Activated CD4-positive, alpha-beta T cell treated with anti-CD3 and anti-CD28 coated beads, Interleukin-10, Interleukin-2, amounts not matched to agents 100 ng/mL and 50 ng/mL, durations not matched to agents 16 hours and 8 hours (primary cell): ENCODE measurements around the gene NOD2.

Source experiments
- DNase-seq: peaks from one replicate; pipeline ENCODE4 v3.0.0-alpha.2; 2020

NOD2 gene

GRCh38 chr16:50743581-50744225, 50.3 kb downstream of the NOD2 start:
- no peak for DNase-seq

DNA sequence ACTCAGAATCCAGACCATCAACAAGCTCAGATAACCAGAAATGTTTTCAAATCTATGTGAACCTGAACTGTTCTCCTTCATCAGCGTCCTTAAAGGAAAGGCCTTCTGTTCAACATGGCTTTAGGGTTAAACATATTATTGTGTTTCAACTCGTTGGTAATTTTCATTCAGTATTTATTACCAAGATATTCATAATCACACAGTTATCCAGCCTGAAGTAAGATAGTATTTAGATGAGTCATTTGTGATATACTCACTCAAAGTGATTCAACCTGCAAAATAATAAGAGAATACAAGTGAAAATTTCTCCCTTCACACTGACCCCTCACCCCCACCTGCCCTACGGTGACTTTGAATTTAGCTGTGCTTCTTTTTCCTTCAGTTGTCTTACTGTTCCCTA, 51.5 kb downstream of the NOD2 start:
- peak; percentile 45 for DNase-seq

DNA sequence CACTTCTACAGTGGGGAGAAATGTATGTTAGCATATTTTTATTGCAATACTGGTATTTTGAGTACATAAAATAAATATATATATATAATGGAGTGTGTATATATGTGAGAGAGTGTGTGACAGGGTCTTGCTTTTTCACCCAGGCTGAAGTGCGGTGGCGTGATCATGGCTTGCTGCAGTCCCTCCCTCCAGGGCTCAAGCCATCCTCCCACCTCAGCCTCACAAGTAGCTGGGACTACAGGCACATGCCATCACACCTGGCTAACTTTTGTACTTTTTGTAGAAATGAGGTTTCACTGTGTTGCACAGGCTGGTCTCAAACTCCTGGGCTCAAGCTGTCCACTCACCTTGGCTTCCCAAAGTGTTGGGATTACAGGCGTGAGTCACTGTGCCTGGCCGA, 52.5 kb downstream of the NOD2 start:
- no peak for DNase-seq

GRCh38 chr16:50747207-50747956, 54.0 kb downstream of the NOD2 start:
- peak; percentile 81 for DNase-seq

DNA sequence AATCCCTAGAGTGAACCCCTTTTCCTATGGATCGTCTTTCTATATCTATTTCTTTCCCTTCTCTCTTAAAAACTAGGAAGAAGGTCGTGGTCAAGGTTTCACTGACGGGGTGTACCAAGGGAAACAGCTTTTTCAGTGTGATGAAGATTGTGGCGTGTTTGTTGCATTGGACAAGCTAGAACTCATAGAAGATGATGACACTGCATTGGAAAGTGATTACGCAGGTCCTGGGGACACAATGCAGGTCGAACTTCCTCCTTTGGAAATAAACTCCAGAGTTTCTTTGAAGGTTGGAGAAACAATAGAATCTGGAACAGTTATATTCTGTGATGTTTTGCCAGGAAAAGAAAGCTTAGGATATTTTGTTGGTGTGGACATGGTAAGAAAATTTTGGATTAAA, 58.1 kb downstream of the NOD2 start:
- no peak for DNase-seq

GRCh38 chr16:50752471-50753235, 59.2 kb downstream of the NOD2 start:
- DNase-seq: peak; percentile 49

- DNase-seq: no peak
Observed at GRCh38 chr16:50756473-50756872, 63.1 kb downstream of the NOD2 start.

DNA sequence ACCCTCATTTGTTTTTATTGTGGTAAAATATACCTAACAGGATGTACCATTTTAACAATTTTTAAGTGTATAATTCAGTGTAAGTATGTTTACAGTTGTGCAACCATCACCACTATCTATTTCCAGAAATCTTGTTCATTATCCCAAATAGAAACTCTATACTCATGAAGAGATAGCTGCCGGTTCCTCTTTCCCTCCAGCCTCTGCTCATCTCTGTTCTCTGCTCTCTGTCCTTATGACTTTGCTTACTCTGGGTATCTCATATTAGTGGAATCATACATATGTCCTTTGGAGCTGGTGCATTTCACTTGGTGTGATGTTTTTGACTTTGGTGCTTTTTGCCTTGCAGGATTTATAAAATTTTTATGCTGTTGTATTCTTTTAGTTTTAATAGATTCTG, 67.9 kb downstream of the NOD2 start:
- DNase-seq: no peak

DNA sequence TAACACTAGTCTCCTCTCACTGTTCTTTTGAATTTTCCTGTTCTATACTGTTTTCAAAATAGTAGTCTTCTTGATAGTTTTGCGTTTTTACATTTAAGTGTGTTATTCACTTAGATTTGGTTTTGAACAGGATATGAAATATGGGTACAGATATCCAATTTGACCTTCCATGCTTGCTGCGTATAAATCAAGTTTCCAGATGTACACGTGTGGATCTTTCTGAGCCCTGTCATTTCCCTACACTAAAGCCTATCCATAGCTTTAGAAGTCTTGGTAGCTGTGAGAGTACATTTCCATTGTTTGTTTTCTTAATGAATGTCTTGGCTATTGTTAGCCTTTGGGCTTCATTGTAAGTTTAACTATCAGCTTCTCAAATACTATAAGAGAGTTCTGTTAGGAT, 68.8 kb downstream of the NOD2 start:
- no peak for DNase-seq

- peak; percentile 47 for DNase-seq
Observed at GRCh38 chr16:50763211-50763610, 69.8 kb downstream of the NOD2 start.

DNA sequence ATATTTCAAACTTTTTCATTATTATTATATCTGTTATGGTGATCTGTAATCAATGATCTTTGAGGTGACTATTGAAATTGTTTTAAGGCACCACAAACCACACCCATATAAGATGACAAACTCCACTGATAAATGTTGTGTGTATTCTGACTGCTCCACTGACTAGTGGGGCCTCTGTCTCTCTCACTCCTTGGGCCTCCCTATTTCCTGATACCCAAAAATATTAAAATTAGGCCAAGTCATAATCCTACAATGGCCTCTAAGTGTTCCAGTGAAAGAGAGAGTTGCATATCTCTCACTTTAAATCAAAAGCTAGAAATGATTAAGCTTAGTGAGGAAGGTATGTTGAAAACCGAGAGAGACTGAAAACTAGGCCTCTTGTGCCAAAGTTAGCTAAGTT, 71.9 kb downstream of the NOD2 start:
- DNase-seq: peak; percentile 80

DNA sequence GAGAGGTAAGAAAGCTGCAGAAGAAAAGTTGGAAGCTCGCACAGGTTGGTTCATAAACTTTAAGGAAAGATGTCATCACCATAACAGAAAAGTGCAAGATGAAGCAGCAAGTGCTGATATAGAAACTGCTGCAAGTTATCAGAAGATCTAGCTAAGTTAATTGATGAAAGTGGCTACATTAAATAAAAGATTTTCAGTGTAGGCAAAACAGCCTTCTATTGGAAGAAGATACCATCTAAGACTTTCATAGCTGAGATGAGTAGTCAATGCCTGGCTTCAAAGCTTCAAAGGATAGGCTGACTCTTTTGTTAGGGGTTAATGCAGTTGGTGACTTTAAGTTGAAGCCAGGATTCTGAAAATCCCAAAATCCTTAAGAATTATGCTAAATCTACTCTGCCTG, 72.5 kb downstream of the NOD2 start:
- peak; percentile 55 for DNase-seq

GRCh38 chr16:50767197-50767596, 73.8 kb downstream of the NOD2 start:
- DNase-seq: no peak

DNA sequence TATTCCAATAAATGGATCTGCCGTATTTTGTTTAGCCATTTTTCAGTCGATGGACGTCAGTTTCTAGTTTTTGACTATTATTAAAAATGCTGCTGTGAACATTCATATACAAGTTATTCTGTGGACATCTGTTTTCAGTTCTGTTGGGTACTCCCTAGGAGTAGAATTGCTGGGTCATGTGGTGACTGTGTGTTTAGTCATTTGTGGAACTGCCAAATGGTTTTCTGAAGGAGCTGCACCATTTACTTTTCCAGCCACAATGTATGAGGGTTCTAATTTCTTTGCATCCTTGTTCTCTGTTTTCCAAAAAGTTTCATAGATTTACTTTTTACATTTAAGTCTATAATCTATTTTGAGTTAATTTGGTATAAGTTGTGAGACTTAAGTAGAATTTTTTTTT, 78.0 kb downstream of the NOD2 start:
- DNase-seq: no peak

GRCh38 chr16:50774405-50774804, 81.0 kb downstream of the NOD2 start:
- DNase-seq: no peak

- no peak for DNase-seq
Observed at GRCh38 chr16:50774960-50775359, 81.6 kb downstream of the NOD2 start.

DNA sequence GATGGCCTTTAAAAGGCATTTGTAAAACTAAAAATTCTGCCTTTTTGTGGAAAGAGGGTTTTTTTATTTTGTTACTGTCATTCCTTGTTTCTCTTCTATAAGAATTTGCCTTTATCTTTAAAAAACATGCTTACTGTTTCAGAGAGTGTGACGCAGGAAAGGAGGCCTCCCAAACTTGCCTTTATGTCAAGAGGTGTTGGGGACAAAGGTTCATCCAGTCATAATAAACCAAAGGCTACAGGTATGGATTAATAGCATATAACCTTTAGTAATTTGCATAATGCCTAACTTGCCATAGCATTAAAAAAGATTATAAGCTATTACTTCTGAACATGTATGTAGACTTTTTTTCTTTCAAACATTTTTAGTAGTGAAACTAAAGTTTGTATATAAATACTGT, 82.6 kb downstream of the NOD2 start:
- no peak for DNase-seq

DNA sequence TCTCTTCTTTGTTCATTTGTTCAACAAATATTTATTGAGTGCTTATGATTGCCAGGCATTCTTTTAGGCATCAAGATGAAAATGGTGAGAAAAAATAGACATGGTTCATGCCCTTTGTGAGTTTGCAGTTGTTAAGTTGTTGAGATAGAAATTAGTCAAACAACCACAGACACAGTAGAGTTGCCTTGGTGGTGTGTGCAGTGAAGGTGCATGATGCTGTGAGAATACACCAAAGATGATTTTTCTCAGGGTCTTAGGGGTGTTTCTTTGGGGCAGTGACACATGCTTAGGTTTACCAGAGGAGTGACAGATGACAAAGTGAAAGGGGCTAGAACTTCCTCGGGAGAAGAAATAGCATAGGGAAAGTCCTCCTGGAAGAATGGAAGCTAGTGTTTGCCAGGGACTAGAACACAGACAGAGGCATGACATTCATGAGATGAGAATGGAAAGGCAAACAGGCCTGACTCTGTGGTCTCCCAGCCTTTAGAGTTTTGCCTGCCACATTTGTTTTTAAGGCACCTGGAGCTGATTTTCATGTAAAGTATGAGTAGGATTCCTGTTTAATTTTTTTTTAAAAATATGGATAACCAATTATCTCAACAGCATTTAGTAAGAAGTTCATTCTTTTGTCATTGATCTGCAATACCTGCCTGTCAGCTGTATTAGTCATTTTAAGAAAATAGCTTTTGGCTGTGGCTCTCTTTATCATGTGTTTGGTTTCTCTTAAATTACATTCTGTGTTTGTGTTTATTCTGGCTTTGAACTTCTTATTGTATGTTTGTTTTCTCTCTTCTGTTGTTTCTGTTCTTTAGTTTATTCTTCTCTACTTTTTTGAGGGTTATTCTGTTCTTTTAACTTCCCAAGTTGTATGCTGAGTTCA, 85.1 kb downstream of the NOD2 start:
- peak; percentile 59 for DNase-seq

DNA sequence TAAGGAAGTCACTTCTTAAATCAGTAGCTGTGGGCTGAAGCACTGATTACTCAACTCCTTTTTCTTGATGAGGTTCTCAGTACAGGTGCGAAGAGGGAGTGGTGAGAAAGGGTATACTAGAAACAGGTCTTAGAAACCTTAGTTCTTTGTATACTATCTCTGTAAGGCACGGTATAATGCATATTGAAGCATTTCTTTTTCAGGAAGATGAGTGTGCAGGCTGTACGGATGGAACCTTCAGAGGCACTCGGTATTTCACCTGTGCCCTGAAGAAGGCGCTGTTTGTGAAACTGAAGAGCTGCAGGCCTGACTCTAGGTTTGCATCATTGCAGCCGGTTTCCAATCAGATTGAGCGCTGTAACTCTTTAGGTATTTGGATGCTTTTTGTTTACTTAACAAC, 87.6 kb downstream of the NOD2 start:
- peak; percentile 26 for DNase-seq

- DNase-seq: no peak
Observed at GRCh38 chr16:50781518-50781917, 88.1 kb downstream of the NOD2 start.
